Glutamatergic neuron (in vitro differentiated cells): ENCODE measurements around the gene TBC1D22A. TPM values are rescaled to one million over a fixed set of nuclear protein-coding genes. Genes with fewer than 3 reads are reported as not detected.

Source experiments
- DNase-seq: peaks from one replicate; pipeline ENCODE4 v3.0.0; 2022
- H3K27ac Mint-ChIP-seq: one replicate; pipeline ENCODE4 v1.8.0; 2020; ENCODE audit warnings: mild to moderate bottlenecking, mixed read lengths, inconsistent platforms; ENCODE audit not compliant: unreplicated experiment
- H3K27me3 Mint-ChIP-seq: one replicate; pipeline ENCODE4 v1.8.0; 2020; ENCODE audit warnings: mild to moderate bottlenecking, moderate library complexity, mixed read lengths, inconsistent platforms; ENCODE audit not compliant: unreplicated experiment
- H3K36me3 Mint-ChIP-seq: one replicate; pipeline ENCODE4 v1.8.0; 2020; ENCODE audit warnings: mild to moderate bottlenecking, mixed read lengths, inconsistent platforms; ENCODE audit not compliant: unreplicated experiment
- H3K4me1 Mint-ChIP-seq: one replicate; pipeline ENCODE4 v1.8.0; 2020; ENCODE audit warnings: mild to moderate bottlenecking, low read depth, mixed read lengths, inconsistent platforms; ENCODE audit not compliant: unreplicated experiment
- H3K4me3 Mint-ChIP-seq: one replicate; pipeline ENCODE4 v1.8.0; 2020; ENCODE audit warnings: mild to moderate bottlenecking, mixed read lengths, inconsistent platforms; ENCODE audit not compliant: unreplicated experiment
- H3K9me3 Mint-ChIP-seq: one replicate; pipeline ENCODE4 v1.8.0; 2020; ENCODE audit warnings: mild to moderate bottlenecking, moderate library complexity, mixed read lengths, inconsistent platforms; ENCODE audit not compliant: unreplicated experiment
- CTCF ChIP-seq: fragments of 200-600 bp; sonication (generic); IDR thresholded peaks from one replicate; pipeline ENCODE4 v1.5.0; 2021; ENCODE audit not compliant: partially characterized antibody, unreplicated experiment
- total RNA-seq: library from RNA; stranded (reverse); fragmentation: NEBNext Ultra II Directional; extraction: Animal tissue kit (Norgen Biotek cat#: 25700); gene quantifications from one replicate; pipeline ENCODE4 v1.2.1, GENCODE V29; 2021; ENCODE audit not compliant: unreplicated experiment

TBC1D22A gene
- total RNA-seq, 1 donor from 2014 or later = 23.0 TPM

DNA sequence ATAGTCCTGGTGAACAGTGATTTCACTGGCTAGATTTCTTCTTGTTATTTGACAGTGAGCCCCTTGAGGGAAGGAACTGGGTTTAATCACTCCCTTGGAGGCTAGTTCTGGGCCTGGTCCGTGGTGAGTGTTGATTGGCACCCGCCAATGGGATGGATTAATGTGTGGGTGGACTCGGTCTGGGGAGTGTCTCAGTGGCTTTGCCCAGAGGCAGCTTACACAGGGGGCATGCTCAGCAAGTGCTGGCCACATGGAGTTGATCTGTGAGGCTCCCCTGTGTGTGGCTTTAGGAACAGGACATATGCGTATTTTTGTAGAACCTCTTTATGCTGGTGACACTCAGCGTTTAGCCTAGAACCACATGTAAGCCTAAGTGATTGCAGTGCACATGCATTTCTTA lies 106.9 kb downstream of the TBC1D22A start:
- H3K36me3 Mint-ChIP-seq = peaks cover 42% of the 10 kb centered on the region
- no peaks in the 10 kb centered on the region for H3K4me1 Mint-ChIP-seq
- H3K27me3 Mint-ChIP-seq = peaks cover 7% of the 10 kb centered on the region
- H3K27ac Mint-ChIP-seq = no peak overlapping the region
- TF ChIP-seq CTCF = no peak
- DNase-seq = no peak
- no peak overlapping the region for H3K4me3 Mint-ChIP-seq
- peaks cover 14% of the 10 kb centered on the region for H3K9me3 Mint-ChIP-seq

DNA sequence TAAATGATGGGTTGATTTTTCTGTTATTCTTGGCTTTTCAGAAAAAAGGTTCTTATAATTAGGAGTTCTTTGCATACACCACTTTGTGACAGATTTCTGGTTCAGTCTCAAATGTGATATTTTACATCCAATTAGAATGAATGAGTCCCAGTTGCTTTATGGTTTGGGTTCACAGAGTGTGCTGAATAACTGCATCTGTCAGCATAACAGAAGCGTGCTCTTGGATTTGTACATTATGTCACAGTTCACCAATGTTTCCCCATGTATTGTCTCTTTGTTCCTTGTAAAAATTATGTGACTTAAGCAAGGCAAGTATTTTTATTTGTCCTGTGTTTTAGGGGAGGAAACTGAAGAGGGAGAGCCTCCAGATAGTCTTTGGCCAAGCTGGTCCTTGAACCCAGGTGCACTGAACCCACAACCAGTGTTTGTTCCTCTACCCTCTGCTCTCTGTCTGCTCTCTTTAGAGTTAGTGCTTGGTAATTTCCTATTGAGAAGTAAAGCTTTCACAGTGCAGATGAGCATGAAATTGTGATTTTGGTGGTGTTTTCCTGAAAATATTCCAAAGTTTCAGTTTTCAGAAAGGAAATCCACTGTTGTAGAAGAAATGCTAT lies 107.5 kb downstream of the TBC1D22A start:
- DNase-seq = no peak
- peaks cover 14% of the 10 kb centered on the region for H3K9me3 Mint-ChIP-seq
- no peaks in the 10 kb centered on the region for H3K4me1 Mint-ChIP-seq

DNA sequence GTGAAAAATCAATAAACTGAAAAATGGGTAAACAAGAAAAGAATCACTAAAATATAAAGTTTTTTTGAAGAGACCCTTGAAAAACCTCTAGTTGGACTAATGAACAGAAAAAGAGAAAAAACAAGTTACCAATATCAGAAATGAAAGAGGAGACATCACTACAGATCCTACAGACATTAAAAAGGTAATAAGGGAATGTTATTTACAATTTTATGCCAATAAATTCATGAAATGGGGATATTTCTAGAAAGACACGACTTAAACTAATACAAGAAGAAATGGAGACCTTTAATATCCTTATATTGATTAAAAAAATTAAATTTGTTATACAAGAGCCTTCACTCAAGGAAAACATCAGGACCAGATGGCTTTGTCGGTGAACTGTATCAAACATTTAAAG lies 109.4 kb downstream of the TBC1D22A start:
- no peaks in the 10 kb centered on the region for H3K4me1 Mint-ChIP-seq
- no peak for TF ChIP-seq CTCF
- H3K36me3 Mint-ChIP-seq = peaks cover 35% of the 10 kb centered on the region
- no peak for DNase-seq
- H3K4me3 Mint-ChIP-seq = no peak overlapping the region
- H3K27ac Mint-ChIP-seq = no peak overlapping the region
- peaks cover 7% of the 10 kb centered on the region for H3K27me3 Mint-ChIP-seq
- peaks cover 12% of the 10 kb centered on the region for H3K9me3 Mint-ChIP-seq

More for the DNA sequence above, 107.5 kb downstream of the TBC1D22A start:
- Mint-ChIP-seq H3K36me3 (peaks cover 42% of the 10 kb centered on the region), H3K27ac (no peak overlapping the region), H3K4me3 (no peak overlapping the region), H3K27me3 (peaks cover 7% of the 10 kb centered on the region)
- TF ChIP-seq CTCF = no peak

DNA sequence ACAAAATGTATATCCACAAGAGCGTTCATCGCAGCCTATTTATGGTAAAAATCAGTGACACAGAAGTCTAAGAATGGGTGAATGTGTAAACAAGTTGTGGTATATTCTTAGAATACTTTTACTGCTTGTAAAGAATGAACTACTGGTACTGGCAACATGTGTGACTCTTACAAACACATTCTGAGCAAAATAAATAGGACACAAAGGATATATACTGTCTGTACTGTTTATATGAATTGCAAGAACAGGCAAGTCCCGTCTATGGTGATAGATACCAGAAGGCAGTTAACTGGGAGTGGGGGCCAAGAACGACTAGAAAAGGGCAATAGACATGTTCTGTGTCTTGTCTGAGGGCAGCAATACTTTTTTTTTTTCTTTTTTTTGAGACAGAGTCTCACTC lies 112.6 kb downstream of the TBC1D22A start:
- Mint-ChIP-seq H3K27me3 (peaks cover 5% of the 10 kb centered on the region), H3K4me3 (no peak overlapping the region), H3K36me3 (peaks cover 33% of the 10 kb centered on the region), H3K27ac (no peak overlapping the region), H3K9me3 (peaks cover 16% of the 10 kb centered on the region), H3K4me1 (no peaks in the 10 kb centered on the region)
- no peak for DNase-seq
- no peak for TF ChIP-seq CTCF

DNA sequence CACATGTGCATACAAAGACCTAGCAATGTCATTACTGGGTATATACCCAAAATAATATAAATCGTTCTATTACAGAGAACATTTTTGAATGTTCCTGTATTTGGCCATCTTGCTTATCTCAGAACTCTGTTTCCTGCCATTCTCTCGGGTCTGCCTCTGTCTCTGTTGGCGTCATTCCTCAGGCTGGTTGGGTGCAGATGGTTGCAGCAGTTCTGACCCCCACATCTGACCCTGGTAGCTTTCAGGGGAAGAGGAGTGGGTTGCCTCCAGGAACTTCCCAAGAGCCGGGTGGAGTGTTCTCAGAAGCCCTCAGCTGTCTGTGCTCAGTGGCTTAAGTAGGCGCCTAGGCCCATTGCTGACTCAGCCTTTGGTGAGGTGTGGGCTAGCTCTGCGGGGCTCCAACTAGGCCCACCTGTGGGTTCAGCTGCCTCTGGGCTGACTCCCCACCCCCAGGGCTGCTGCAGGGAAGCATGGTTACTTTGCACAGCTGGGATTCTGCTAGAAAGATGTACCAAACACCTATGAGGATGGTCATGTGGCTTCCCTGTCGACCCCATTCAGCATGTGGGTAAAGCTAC lies 114.0 kb downstream of the TBC1D22A start:
- Mint-ChIP-seq H3K4me3 (no peak overlapping the region), H3K36me3 (peaks cover 22% of the 10 kb centered on the region), H3K27ac (no peak overlapping the region), H3K4me1 (no peaks in the 10 kb centered on the region), H3K27me3 (peaks cover 5% of the 10 kb centered on the region), H3K9me3 (peaks cover 16% of the 10 kb centered on the region)
- no peak for TF ChIP-seq CTCF
- no peak for DNase-seq
